WI38 (cell line): ENCODE measurements around the gene HBQ1.
"Not testable (repeated sequence)": the region's sequence is repeated elsewhere in the genome, so short reads cannot be mapped to it uniquely, and the experiment has no call there.

Experiments
- H3K4me3 ChIP-seq: 2 replicates; pipeline ENCODE4 v1.5.1; 2011; ENCODE audit warnings: low read depth, mild to moderate bottlenecking, control low read depth, low read length
- CTCF ChIP-seq: IDR thresholded peaks from 2 replicates; pipeline ENCODE4 v1.5.1; 2012; ENCODE audit warnings: low read depth, mild to moderate bottlenecking, control low read depth, low read length

The HBQ1 gene

GRCh38 chr16:228852-229730 is 48.8 kb downstream of the HBQ1 start, which contains the start of gene LUC7L:
Gene LUC7L (minus strand): TSS chr16:229449. CDS start chr16:229339, 110 bp downstream.
- no peak for TF ChIP-seq CTCF

GRCh38 chr16:229731-230281 is 49.5 kb downstream of the HBQ1 start:
- H3K4me3 ChIP-seq, result peak overlapping the region; percentile 97
- TF ChIP-seq CTCF, result no peak

More at GRCh38 chr16:228852-229730, 48.8 kb downstream of the HBQ1 start, which contains the start of gene LUC7L:
- peak within 1 kb of the TSS; percentile 97 for H3K4me3 ChIP-seq

- not testable (repeated sequence) for H3K4me3 ChIP-seq
Observed at GRCh38 chr16:230351-230750, 50.1 kb downstream of the HBQ1 start.
